K562 (cell line): ENCODE results near the gene MRTFB. TPM values are rescaled to one million over a fixed set of nuclear protein-coding genes. Genes with fewer than 3 reads are reported as not detected.
A peak's percentile ranks its signal among the peaks of the same experiment; 100 is the strongest.

Experiments used
- ARHGAP35 ChIP-seq: fragments of 450-650 bp; IDR thresholded peaks from 2 replicates; pipeline ENCODE4 v1.6.1; 2018; ENCODE audit not compliant: partially characterized antibody
- ATF7 ChIP-seq: fragments of 450-650 bp; IDR thresholded peaks from 2 replicates; pipeline ENCODE4 v1.7.1; 2014; ENCODE audit warnings: mild to moderate bottlenecking, moderate library complexity
- CTBP1 ChIP-seq: fragments of 450-650 bp; IDR thresholded peaks from 2 replicates; pipeline ENCODE4 v1.6.1; 2016; ENCODE audit warnings: borderline replicate concordance
- CXXC5 ChIP-seq: fragments of 250-450 bp; sonication (Bioruptor Pico); IDR thresholded peaks from 2 replicates; pipeline ENCODE4 v1.8.0; 2022; ENCODE audit warnings: inconsistent platforms, mild to moderate bottlenecking, moderate library complexity
- GABPA ChIP-seq: fragments of 200-800 bp; sonication (Bioruptor generic); conservative IDR thresholded peaks from 2 replicates; pipeline ENCODE4 v1.6.1; 2016; ENCODE audit warnings: low read depth, missing genetic modification characterization, missing compliant biosample characterization
- JUNB ChIP-seq: fragments of 450-650 bp; formaldehyde crosslinking; conservative IDR thresholded peaks from 2 replicates; pipeline ENCODE4 v1.4.0; 2020; ENCODE audit warnings: mild to moderate bottlenecking
- MBD2 ChIP-seq: sonication (generic); IDR thresholded peaks from 2 replicates; pipeline ENCODE4 v1.6.1; 2016; ENCODE audit warnings: low read depth, borderline replicate concordance
- NFATC3 ChIP-seq: fragments of 450-650 bp; IDR thresholded peaks from 2 replicates; pipeline ENCODE4 v1.6.1; 2017; ENCODE audit warnings: mild to moderate bottlenecking
- RBM15 ChIP-seq: fragments of 200-400 bp; formaldehyde crosslinking; IDR thresholded peaks from 2 replicates; pipeline ENCODE4 v1.6.1; 2018; ENCODE audit warnings: mild to moderate bottlenecking, low read length, moderate library complexity; ENCODE audit not compliant: insufficient read depth
- SMARCE1 ChIP-seq: fragments of 450-650 bp; IDR thresholded peaks from 2 replicates; pipeline ENCODE4 v1.7.1; 2016; ENCODE audit warnings: mild to moderate bottlenecking
- TAF15 ChIP-seq: fragments of 200-400 bp; formaldehyde crosslinking; IDR thresholded peaks from 2 replicates; pipeline ENCODE4 v1.6.1; 2017; ENCODE audit warnings: mild to moderate bottlenecking, low read depth, low read length, moderate library complexity
- TCF3 ChIP-seq: sonication (generic); formaldehyde crosslinking; IDR thresholded peaks from 2 replicates; pipeline ENCODE4 v1.4.0; 2020; ENCODE audit warnings: mild to moderate bottlenecking, missing genetic modification reagents
- TEAD2 ChIP-seq: fragments of 450-650 bp; IDR thresholded peaks from 2 replicates; pipeline ENCODE4 v1.6.1; 2016; ENCODE audit warnings: missing genetic modification characterization, control low read depth, missing compliant biosample characterization
- ZBTB7A ChIP-seq: IDR thresholded peaks from 2 replicates; pipeline ENCODE4 v1.6.1; 2011; ENCODE audit warnings: low read depth, mild to moderate bottlenecking, low read length, moderate library complexity, borderline replicate concordance; ENCODE audit not compliant: control insufficient read depth
- ZFX ChIP-seq: sonication (generic); formaldehyde crosslinking; IDR thresholded peaks from 2 replicates; pipeline ENCODE4 v1.8.0; 2022; ENCODE audit warnings: mild to moderate bottlenecking, missing genetic modification reagents, moderate library complexity
- ZNF282 ChIP-seq: sonication (generic); formaldehyde crosslinking; IDR thresholded peaks from 2 replicates; pipeline ENCODE4 v1.8.1; 2023; ENCODE audit warnings: missing genetic modification reagents
- polyA plus RNA-seq, 8 experiments: library from polyadenylated mRNA; depleted of rRNA in 4 of 8; stranded (reverse) in 5 of 8; unstranded in 3 of 8; fragments of >200 nt; fragmentation: Nextera tagmentation in 2 of 8; fragmentation: Illumina TruSeq in 1 of 8; extraction: Ambion mirVana in 2 of 8; extraction: Trizol in 1 of 8; gene quantifications; 2 replicates each; pipeline versions ENCODE4 v1.2.1 to v1.2.3, GENCODE V29; 2011 to 2014; ENCODE audit warnings: inconsistent platforms in 1 of 8, missing spikeins in 1 of 8
- total RNA-seq, 7 experiments: library from RNA; depleted of rRNA in 6 of 7; stranded (reverse); fragments of >200 nt in 6 of 7; fragmentation: Illumina TruSeq in 2 of 7; extraction: Trizol in 2 of 7; gene quantifications; 2 replicates each; pipeline versions ENCODE4 v1.2.1 to v1.2.3, GENCODE V29; 2011 to 2021; ENCODE audit warnings: low replicate concordance in 1 of 7
- TF ChIP-seq, protein P1 (sequence below), 2 experiments: fragments of 450-650 bp in 1 of 2; IDR thresholded peaks; 2 replicates each; pipeline ENCODE4 v1.6.1; 2011 to 2017; ENCODE audit warnings: low read depth in 2 of 2, antibody characterized with exemption in 1 of 2, borderline replicate concordance in 1 of 2, low read length in 1 of 2, mild to moderate bottlenecking in 1 of 2, mixed read lengths in 1 of 2; ENCODE audit not compliant: control insufficient read depth in 1 of 2
- TF ChIP-seq, protein P2 (sequence below): fragments of 450-650 bp; IDR thresholded peaks from 2 replicates; pipeline ENCODE4 v1.6.1; 2018; ENCODE audit not compliant: partially characterized antibody
- TF ChIP-seq, protein P3 (sequence below): fragments of 250-450 bp; sonication (Bioruptor Pico); IDR thresholded peaks from 2 replicates; pipeline ENCODE4 v1.8.0; 2021; ENCODE audit warnings: borderline replicate concordance, mild to moderate bottlenecking, moderate library complexity; ENCODE audit not compliant: poor library complexity, severe bottlenecking

Gene MRTFB
- total and polyA plus RNA-seq, 9 of the 15 experiments (the other 6 are each of a cell fraction or from before 2014, with no cell fraction given), result 2.2 to 12.7 (median 7.0) TPM

DNA sequence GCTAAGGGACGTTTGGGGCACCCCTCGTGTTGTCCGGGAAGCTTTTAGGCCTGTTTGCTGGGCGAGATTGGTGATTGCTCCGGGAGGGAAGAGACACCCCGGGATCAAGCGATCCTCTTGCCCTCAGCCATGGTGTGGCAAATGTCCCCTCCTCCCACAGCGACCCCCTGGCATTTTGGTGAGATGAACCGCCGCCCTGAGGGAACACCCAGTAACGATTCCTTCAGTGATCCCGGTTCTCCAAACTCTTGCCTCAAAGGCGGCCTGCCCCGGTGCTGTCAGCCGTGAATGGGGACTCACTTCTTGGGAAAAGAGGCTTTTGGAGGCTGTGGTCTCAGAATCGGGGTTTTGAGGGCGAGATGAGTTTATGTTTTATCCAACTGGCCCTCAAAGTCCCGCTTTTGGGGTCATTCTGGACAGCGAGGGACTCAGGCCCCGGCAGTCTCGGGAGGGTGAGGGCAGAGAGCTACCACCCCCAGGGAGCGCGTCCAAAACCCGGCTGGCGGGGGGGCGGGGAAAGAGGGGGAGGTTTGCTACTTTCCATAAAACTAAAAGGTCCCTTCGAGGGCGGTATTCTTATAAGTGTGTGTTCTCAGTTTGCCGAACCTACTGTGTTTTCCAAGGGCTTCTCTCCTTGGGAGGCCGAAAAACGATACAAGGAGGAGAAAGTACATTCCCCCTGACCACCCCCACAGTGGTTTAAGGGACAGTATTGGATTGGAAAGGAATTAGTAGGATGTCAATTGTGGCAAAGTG is 232.7 kb downstream of the MRTFB start (continued):
- no peak for TF ChIP-seq TAF15
- no peak for TF ChIP-seq JUNB (CRISPR knock-in tag)
- no peak for TF ChIP-seq ZNF282
- peak; percentile 10; the same call in 1 of the 2 replicates for TF ChIP-seq ZBTB7A
- TF ChIP-seq RBM15, result no peak
- no peak for TF ChIP-seq TEAD2
- TF ChIP-seq ZFX (CRISPR knock-in tag), result 0 out of 2 replicates have a peak, but pooled peaks have one; percentile 27
- TF ChIP-seq CXXC5, result no peak
- TF ChIP-seq, protein P1, sequence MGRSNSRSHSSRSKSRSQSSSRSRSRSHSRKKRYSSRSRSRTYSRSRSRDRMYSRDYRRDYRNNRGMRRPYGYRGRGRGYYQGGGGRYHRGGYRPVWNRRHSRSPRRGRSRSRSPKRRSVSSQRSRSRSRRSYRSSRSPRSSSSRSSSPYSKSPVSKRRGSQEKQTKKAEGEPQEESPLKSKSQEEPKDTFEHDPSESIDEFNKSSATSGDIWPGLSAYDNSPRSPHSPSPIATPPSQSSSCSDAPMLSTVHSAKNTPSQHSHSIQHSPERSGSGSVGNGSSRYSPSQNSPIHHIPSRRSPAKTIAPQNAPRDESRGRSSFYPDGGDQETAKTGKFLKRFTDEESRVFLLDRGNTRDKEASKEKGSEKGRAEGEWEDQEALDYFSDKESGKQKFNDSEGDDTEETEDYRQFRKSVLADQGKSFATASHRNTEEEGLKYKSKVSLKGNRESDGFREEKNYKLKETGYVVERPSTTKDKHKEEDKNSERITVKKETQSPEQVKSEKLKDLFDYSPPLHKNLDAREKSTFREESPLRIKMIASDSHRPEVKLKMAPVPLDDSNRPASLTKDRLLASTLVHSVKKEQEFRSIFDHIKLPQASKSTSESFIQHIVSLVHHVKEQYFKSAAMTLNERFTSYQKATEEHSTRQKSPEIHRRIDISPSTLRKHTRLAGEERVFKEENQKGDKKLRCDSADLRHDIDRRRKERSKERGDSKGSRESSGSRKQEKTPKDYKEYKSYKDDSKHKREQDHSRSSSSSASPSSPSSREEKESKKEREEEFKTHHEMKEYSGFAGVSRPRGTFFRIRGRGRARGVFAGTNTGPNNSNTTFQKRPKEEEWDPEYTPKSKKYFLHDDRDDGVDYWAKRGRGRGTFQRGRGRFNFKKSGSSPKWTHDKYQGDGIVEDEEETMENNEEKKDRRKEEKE (IDR thresholded peaks at IDR 0.05; ENCODE audit: borderline replicate concordance in 1 of 2, control insufficient read depth in 1 of 2, low read depth in 2 of 2, low read length in 1 of 2), result no peak
- no peak for TF ChIP-seq NFATC3
- 0 out of 2 replicates have a peak, but pooled peaks have one; percentile 6 for TF ChIP-seq SMARCE1
- TF ChIP-seq CTBP1, result 0 out of 2 replicates have a peak, but pooled peaks have one; percentile 30
- TF ChIP-seq, protein P2, sequence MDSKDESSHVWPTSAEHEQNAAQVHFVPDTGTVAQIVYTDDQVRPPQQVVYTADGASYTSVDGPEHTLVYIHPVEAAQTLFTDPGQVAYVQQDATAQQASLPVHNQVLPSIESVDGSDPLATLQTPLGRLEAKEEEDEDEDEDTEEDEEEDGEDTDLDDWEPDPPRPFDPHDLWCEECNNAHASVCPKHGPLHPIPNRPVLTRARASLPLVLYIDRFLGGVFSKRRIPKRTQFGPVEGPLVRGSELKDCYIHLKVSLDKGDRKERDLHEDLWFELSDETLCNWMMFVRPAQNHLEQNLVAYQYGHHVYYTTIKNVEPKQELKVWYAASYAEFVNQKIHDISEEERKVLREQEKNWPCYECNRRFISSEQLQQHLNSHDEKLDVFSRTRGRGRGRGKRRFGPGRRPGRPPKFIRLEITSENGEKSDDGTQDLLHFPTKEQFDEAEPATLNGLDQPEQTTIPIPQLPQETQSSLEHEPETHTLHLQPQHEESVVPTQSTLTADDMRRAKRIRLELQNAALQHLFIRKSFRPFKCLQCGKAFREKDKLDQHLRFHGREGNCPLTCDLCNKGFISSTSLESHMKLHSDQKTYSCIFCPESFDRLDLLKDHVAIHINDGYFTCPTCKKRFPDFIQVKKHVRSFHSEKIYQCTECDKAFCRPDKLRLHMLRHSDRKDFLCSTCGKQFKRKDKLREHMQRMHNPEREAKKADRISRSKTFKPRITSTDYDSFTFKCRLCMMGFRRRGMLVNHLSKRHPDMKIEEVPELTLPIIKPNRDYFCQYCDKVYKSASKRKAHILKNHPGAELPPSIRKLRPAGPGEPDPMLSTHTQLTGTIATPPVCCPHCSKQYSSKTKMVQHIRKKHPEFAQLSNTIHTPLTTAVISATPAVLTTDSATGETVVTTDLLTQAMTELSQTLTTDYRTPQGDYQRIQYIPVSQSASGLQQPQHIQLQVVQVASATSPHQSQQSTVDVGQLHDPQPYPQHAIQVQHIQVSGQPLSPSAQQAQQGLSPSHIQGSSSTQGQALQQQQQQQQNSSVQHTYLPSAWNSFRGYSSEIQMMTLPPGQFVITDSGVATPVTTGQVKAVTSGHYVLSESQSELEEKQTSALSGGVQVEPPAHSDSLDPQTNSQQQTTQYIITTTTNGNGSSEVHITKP, result peak; percentile 81
- TF ChIP-seq, protein P3, sequence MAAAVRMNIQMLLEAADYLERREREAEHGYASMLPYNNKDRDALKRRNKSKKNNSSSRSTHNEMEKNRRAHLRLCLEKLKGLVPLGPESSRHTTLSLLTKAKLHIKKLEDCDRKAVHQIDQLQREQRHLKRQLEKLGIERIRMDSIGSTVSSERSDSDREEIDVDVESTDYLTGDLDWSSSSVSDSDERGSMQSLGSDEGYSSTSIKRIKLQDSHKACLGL (CRISPR knock-in tag), result no peak
- no peak for TF ChIP-seq ARHGAP35
- no peak for TF ChIP-seq GABPA (tag)
- no peak for TF ChIP-seq TCF3 (CRISPR knock-in tag)
- TF ChIP-seq ATF7, result no peak
- TF ChIP-seq MBD2, result no peak
